DMS79 treated with DMSO at 0.1 percent for 48 hours (cell line): ENCODE results near the gene MYO1H.
"Not testable (repeated sequence)": the region's sequence is repeated elsewhere in the genome, so short reads cannot be mapped to it uniquely, and the experiment has no call there.

Experiments
- DNase-seq: peaks from one replicate; lab custom pipeline; 2025; lab: John Stamatoyannopoulos, UW

Gene MYO1H

DNA sequence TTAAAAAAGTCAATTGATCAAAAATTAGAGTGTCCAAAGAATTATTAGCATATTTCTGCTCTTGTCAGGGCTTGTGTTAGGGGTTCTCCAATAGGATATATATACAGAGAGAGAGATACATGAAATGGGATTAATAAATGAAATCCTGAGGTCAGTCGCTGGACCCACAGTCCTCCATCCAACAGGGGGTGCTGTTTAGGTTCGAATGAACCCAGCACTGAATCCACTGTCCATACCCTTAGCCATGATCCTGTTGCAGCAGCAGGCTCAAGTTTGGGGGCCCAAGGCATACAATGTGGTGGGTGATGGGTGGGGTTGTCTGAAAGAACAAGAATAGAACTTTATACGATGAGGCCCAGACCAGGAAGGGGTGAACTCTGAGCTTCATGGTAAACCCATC is 780 bp upstream of the MYO1H start:
- DNase-seq: no peak

- no peak for DNase-seq
Measured at GRCh38 chr12:109352184-109352583, 4.5 kb downstream of the MYO1H start.

DNA sequence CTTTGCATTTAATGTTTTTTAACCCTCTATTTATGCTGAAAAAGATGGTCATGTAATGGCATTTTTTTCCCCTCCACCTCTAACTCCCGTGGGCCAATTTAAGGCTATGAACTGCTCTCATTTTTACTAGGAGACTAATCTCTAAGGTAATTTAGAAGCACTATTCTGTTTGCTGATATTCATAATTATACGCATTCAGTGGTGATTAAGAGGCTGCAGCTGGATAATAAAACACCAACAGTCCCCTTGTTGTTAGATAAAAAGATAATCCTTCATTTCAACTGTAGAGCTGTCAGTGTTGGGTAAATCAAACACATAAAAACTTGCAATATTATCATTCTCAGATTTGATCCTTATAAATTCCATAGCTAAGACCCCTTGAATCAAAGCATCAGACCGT is 8.9 kb downstream of the MYO1H start:
- DNase-seq: peak; percentile 13

DNA sequence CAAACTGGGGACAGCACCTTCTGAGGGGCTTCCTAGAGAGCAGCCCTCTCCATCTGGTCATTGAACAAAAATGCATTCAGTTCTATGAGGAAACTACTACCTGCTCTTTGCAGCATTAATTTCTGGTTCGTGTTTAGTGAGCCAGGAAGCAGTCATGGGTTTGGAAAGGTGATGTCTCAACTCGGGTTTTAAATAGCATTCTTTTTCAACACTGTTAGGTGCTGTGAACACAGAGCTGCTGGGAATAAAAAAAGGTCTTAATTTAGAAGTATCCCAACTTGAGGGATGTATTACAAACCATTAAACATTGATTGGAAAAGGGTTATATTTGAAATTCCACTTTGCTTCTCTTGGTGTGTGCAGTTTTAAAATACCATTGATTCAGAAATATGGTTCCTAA is 9.3 kb downstream of the MYO1H start:
- no peak for DNase-seq

GRCh38 chr12:109358154-109358869 is 10.6 kb downstream of the MYO1H start:
- no peak for DNase-seq

GRCh38 chr12:109359131-109359690 is 11.5 kb downstream of the MYO1H start:
- no peak for DNase-seq

GRCh38 chr12:109369831-109370230 is 22.1 kb downstream of the MYO1H start:
- no peak for DNase-seq

DNA sequence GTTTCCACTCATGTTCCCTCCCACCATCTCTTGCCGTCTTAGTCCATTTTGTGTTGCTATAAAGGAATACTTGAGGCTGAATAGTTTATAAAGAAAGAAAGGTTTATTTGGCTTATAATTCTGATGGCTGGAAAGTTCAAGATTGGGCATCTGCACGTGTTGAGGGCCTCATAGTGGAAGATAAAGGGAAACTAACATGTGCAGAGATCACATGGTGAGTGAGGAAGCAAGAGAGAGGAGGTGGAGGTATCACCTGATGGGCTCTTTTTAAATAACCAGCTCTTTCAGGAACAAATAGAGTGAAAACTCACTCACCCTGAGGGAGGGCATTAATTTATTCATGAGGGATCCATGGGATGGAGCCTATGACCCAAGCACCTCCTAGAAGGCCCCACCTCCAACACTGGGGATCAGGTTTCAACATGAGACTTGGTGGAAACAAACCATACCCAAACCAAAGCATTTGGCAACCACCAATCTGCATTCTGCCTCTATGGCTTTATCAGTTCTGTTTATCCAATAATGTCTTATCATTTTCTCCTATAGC is 29.5 kb downstream of the MYO1H start:
- no peak for DNase-seq

DNA sequence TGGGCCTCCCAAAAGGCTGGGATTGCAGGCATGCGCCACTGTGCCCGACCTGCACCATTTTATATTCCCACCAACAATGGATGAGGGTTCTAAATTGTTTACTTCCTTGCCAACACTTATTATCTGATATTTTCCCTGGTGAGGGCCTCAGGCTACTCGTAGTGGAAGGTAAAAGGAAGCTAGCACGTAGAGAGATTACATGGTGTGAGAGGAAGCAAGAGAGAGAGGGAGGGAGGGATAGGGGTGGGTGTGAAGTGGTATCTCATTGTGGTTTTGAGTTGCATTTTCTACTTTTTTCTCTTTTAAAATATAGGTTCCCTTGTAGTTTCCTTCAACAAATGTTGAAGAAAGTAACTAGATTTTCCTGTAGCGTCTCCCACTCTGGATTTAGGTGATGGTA is 30.9 kb downstream of the MYO1H start:
- DNase-seq: no peak

GRCh38 chr12:109382031-109382430 is 34.3 kb downstream of the MYO1H start:
- DNase-seq: no peak

- DNase-seq: no peak
Measured at GRCh38 chr12:109383240-109383639, 35.5 kb downstream of the MYO1H start.

DNA sequence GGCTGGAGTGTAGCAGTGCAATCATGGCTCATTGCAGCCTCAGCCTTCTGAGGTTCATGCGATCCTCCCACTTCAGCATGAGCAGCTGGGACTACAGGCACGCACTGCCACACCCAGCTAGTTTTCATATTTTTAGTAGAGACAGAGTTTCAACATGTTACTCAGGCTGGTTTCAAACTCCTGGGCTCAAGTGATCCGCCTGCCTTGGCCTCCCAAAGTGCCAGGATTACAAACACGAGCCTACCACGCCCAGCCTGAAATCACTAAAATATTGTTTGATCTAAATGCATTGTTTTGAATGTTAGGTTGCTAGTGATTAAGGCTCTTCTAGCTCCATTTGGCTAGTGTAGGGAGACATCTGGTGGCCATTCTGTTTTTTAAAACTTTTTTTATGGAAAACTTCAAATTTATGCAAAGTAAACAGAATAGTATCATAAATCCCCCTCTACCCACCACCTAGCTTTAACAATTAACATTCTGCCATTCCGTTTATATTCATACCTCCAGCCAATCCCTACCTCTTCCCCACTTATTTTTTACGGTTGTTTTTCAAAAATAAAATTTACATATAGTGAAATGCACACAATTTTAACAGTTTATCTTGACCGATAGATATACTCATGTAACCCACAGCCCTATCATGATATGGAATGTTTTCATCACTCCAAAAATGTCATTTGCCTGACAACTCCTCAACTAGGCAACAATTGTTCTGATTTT is 37.8 kb downstream of the MYO1H start:
- peak; percentile 57 for DNase-seq

- DNase-seq: no peak
Measured at GRCh38 chr12:109386059-109386433, 38.3 kb downstream of the MYO1H start.

GRCh38 chr12:109387425-109388166 is 39.9 kb downstream of the MYO1H start:
- peak; percentile 34 for DNase-seq

DNA sequence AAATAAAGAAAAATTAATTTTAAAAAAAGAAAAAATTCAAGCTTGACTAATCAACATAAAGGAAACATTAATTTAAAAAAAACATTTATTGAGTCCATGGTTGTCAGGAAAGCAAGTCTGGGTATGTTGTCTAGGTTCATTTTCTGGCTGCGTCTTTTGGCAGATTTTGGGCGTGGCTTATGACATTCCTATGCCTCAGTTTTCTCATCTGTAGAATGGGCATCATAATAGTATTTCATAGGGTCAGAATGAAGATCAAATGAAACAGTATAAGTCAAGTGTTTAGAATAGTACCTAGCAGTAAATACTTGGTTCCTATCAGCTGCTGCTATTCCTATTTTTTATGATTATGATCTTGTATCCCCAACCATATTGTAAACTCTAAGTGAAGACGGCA is 40.5 kb downstream of the MYO1H start:
- no peak for DNase-seq

DNA sequence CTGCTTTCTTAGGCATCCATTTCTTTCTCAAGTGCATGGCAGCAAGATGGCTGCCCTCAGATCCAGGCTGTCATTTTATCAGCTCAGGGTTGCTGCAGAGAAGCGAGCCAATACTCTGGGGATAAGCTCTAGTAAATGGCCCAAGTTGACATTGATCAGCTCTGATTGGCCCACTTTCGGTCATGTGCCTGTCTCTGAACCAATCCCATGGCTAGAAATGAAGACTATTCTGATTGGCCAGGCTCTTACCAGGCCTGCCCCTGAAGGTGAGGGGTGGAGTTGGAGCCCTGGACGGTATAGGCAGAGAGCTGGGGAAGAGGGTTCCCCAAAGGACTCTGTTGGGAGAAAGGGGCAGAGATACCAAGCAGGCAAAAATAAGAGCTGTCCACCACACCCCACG is 41.4 kb downstream of the MYO1H start:
- DNase-seq: no peak

GRCh38 chr12:109393437-109394345 is 46.0 kb downstream of the MYO1H start:
- peak; percentile 71 for DNase-seq

GRCh38 chr12:109394891-109395290 is 47.2 kb downstream of the MYO1H start:
- DNase-seq: no peak

DNA sequence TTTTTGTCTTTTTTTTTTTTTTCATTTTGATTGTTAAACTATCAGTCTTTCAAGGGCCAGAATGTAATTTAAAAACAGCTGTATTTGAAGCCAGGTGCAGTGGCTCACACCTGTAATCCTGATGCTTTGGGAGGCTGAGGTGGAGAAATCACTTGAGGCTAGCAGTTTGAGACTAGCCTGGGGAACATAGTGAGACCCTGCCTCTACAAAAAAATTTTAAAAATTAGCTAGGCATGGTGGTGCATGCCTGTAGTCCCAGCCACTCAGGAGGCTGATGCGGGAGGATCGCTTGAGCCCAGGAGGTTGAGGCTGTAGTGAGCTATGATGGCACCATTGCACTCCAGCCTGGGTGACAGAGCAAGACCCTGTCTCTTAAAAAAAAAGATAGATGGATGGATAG is 57.1 kb downstream of the MYO1H start:
- not testable (repeated sequence) for DNase-seq

DNA sequence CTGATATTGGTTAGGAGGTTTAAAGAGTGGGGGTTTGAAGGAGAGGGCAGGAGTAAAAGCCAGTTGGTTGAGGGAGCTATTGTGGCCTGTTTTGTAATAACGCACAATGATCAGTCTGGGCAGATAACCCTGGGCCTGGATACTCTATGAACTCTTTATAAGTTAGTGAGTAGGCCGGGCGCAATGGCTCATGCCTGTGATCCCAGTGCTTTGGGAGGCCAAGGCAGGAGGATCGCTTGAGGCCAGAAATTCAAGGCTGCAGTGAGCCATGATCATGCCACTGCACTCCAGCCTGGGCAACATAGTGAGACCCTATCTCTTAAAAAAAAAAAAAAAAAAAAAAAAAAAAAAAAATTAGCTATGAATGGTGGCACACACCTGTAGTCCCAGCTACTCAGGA is 58.4 kb downstream of the MYO1H start:
- not testable (repeated sequence) for DNase-seq

DNA sequence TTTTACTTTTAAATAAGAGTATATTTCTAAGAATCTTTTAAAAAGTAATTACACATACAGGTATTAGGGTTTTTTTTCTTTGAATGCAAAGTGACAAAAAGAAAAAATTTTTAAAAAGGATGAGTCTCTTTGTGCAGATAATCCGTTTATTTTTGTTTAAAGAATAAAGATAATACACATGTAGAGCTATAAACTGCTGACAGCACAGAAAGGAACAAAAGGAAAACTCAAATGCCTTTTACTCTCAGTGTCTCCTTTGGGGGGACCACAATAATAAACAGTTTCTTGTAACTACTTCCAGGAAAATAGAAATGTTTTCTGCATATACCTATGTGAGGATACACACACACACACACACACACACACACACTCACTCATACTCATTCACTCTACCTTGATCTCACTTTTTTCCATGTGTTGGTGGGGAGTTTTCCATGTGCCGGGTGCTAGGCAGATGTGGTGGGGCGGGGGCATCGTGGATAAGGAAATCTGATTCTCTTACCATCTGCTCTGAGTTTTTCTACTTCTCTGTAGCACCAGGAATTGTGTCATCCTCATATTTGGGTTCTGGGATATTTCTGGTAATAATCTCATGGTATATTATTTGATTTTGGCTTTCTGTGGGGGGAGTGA is 71.3 kb downstream of the MYO1H start:
- no peak for DNase-seq
